IMR-90 (cell line): ENCODE results near the gene LRRC18. TPM values are rescaled to one million over a fixed set of nuclear protein-coding genes. Genes with fewer than 3 reads are reported as not detected.

Experiments
- ATAC-seq: fragments of 200-7000 bp; cut with Tn5 transposase; 2 replicates; pipeline ENCODE4 v1.9.1; 2020; ENCODE audit warnings: low read depth, mild to moderate bottlenecking, moderate library complexity
- BruUV-seq: library from RNA; stranded (reverse); fragments of 400-500 nt; replicated peaks from 2 replicates; lab custom pipeline; 2021; lab: Mats Ljungman, UMichigan
- CTCF ChIA-PET: fragments of 300-600 bp; formaldehyde crosslinking; extraction: SDS; loops from one replicate; lab custom pipeline; 2021; ENCODE audit warnings: antibody characterized with exemption; lab: Yijun Ruan, JAX
- POLR2A ChIA-PET: fragments of 300-600 bp; sonication (Branson Sonifier 250); formaldehyde crosslinking; loops from one replicate; lab custom pipeline; 2022; ENCODE audit warnings: antibody characterized with exemption; ENCODE audit not compliant: unreplicated experiment; lab: Charles Lee
- DNase-seq: peaks from one replicate; pipeline ENCODE4 v3.0.0; 2013
- H2AFZ ChIP-seq: replicated peaks from 2 replicates; pipeline ENCODE3; 2013; ENCODE audit warnings: low read length, mild to moderate bottlenecking; ENCODE audit not compliant: poor library complexity
- H2AK5ac ChIP-seq: 2 replicates; pipeline ENCODE4 v1.6.1; 2013; ENCODE audit warnings: low read depth, low read length, inconsistent platforms
- H2AK9ac ChIP-seq: replicated peaks from 2 replicates; pipeline ENCODE3; 2013; ENCODE audit warnings: mild to moderate bottlenecking, low read depth, low read length, moderate library complexity; ENCODE audit not compliant: poor library complexity
- H2BK120ac ChIP-seq: 2 replicates; pipeline ENCODE4 v1.6.1; 2013; ENCODE audit warnings: low read depth, low read length, inconsistent platforms
- H2BK15ac ChIP-seq: 3 replicates; pipeline ENCODE4 v1.6.1; 2013; ENCODE audit warnings: low read depth, low read length, inconsistent platforms
- H2BK20ac ChIP-seq: 2 replicates; pipeline ENCODE4 v1.6.1; 2013; ENCODE audit warnings: low read depth, mild to moderate bottlenecking, inconsistent platforms, low read length, moderate library complexity
- H2BK5ac ChIP-seq: 2 replicates; pipeline ENCODE4 v1.6.1; 2013; ENCODE audit warnings: mild to moderate bottlenecking, low read depth, low read length, inconsistent platforms; ENCODE audit not compliant: poor library complexity, severe bottlenecking
- H3K14ac ChIP-seq: replicated peaks from 2 replicates; pipeline ENCODE4 v1.6.1; 2013; ENCODE audit warnings: low read depth, low read length, inconsistent platforms
- H3K18ac ChIP-seq: 2 replicates; pipeline ENCODE4 v1.6.1; 2013; ENCODE audit warnings: low read depth, low read length, control low read depth
- H3K23ac ChIP-seq: 2 replicates; pipeline ENCODE4 v1.6.1; 2013; ENCODE audit warnings: low read depth, low read length, inconsistent platforms
- H3K27ac ChIP-seq: 2 replicates; pipeline ENCODE4 v1.5.1; 2013; ENCODE audit warnings: mild to moderate bottlenecking, control low read depth, low read length; ENCODE audit not compliant: insufficient read depth
- H3K27me3 ChIP-seq: 2 replicates; pipeline ENCODE4 v1.6.1; 2013; ENCODE audit warnings: low read length; ENCODE audit not compliant: control insufficient read depth, insufficient read depth
- H3K36me3 ChIP-seq: 2 replicates; pipeline ENCODE4 v1.6.1; 2013; ENCODE audit warnings: low read length, mixed read lengths; ENCODE audit not compliant: control insufficient read depth, insufficient read depth
- H3K4ac ChIP-seq: 2 replicates; pipeline ENCODE4 v1.6.1; 2013; ENCODE audit warnings: low read depth, low read length, inconsistent platforms
- H3K4me1 ChIP-seq: 2 replicates; pipeline ENCODE4 v1.6.1; 2013; ENCODE audit warnings: low read length, mixed read lengths; ENCODE audit not compliant: control insufficient read depth, insufficient read depth
- H3K4me2 ChIP-seq: 2 replicates; pipeline ENCODE4 v1.6.1; 2013; ENCODE audit warnings: low read depth, mild to moderate bottlenecking, control low read depth, low read length, moderate library complexity
- H3K4me3 ChIP-seq: 2 replicates; pipeline ENCODE4 v1.5.1; 2013; ENCODE audit warnings: low read depth, mild to moderate bottlenecking, control low read depth, low read length, moderate library complexity; ENCODE audit not compliant: insufficient read depth
- H3K56ac ChIP-seq: 2 replicates; pipeline ENCODE4 v1.6.1; 2013; ENCODE audit warnings: low read length, inconsistent platforms; ENCODE audit not compliant: insufficient read depth; ENCODE audit errors: extremely low read depth
- H3K79me1 ChIP-seq, 2 experiments: 2 replicates each; pipeline ENCODE4 v1.6.1; 2013; ENCODE audit warnings: low read length in 2 of 2, inconsistent platforms in 1 of 2, low read depth in 1 of 2
- H3K9ac ChIP-seq: 2 replicates; pipeline ENCODE4 v1.6.1; 2013; ENCODE audit warnings: low read depth, low read length, control low read depth
- H3K9me1 ChIP-seq: 2 replicates; pipeline ENCODE4 v1.6.1; 2013; ENCODE audit warnings: low read length, inconsistent platforms; ENCODE audit not compliant: insufficient read depth
- H3K9me3 ChIP-seq: 2 replicates; pipeline ENCODE4 v1.6.1; 2013; ENCODE audit warnings: low read length; ENCODE audit not compliant: control insufficient read depth, insufficient read depth
- H4K20me1 ChIP-seq: 2 replicates; pipeline ENCODE4 v1.6.1; 2013; ENCODE audit warnings: low read length, inconsistent platforms; ENCODE audit not compliant: insufficient read depth
- H4K5ac ChIP-seq: 2 replicates; pipeline ENCODE4 v1.6.1; 2013; ENCODE audit warnings: mild to moderate bottlenecking, low read depth, low read length, control low read depth
- H4K8ac ChIP-seq, 2 experiments: 2 replicates each; pipeline ENCODE4 v1.6.1; 2013; ENCODE audit warnings: low read depth in 2 of 2, low read length in 2 of 2, control low read depth in 1 of 2, inconsistent platforms in 1 of 2
- H4K91ac ChIP-seq: 2 replicates; pipeline ENCODE4 v1.6.1; 2013; ENCODE audit warnings: low read depth, low read length, inconsistent platforms; ENCODE audit not compliant: insufficient read depth
- CTCF ChIP-seq: conservative IDR thresholded peaks from 2 replicates; pipeline ENCODE4 v1.5.1; 2012; ENCODE audit warnings: mild to moderate bottlenecking, low read depth, low read length, improper control_type of control experiment
- FOS ChIP-seq: fragments of 150-350 bp; IDR thresholded peaks from 2 replicates; pipeline ENCODE4 v1.6.1; 2016; ENCODE audit warnings: low read depth, low read length
- MAZ ChIP-seq: IDR thresholded peaks from 2 replicates; pipeline ENCODE4 v1.6.1; 2012; ENCODE audit warnings: low read depth, mild to moderate bottlenecking, low read length, improper control_type of control experiment, moderate library complexity, borderline replicate concordance
- MXI1 ChIP-seq: IDR thresholded peaks from 2 replicates; pipeline ENCODE4 v1.6.1; 2012; ENCODE audit warnings: low read depth, mild to moderate bottlenecking, low read length, moderate library complexity, borderline replicate concordance
- RFX5 ChIP-seq: IDR thresholded peaks from 2 replicates; pipeline ENCODE4 v1.8.0; 2012; ENCODE audit warnings: low read depth, mild to moderate bottlenecking, low read length, moderate library complexity
- WGBS, 2 experiments: methylation state at CpG; one replicate each; pipeline versions ENCODE4 v1.1.5 to v1.1.7; 2013; ENCODE audit warnings: missing lambda C conversion rate in 2 of 2; ENCODE audit not compliant: insufficient read length in 1 of 2; ENCODE audit errors: extremely low coverage in 2 of 2; 5-methylcytosine and 5-hydroxymethylcytosine counted together
- dilution Hi-C: fragments of 300-500 bp; cut with HindIII; formaldehyde crosslinking; loops from one replicate; pipeline ENCODE4 v1.14.3; 2018; ENCODE audit warnings: low sequenced_read_pairs; ENCODE audit not compliant: unreplicated experiment
- in situ Hi-C: fragments of 300-500 bp; cut with MboI; formaldehyde crosslinking; loops from 3 replicates; pipeline ENCODE4 v1.14.3; 2019; ENCODE audit warnings: low sequenced_read_pairs, inconsistent platforms, mixed read lengths
- intact Hi-C: fragments of 100-400 bp; cut with micrococcal nuclease; formaldehyde crosslinking; loops from 2 replicates; pipeline ENCODE4 v1.10.0; 2022
- polyA plus RNA-seq, 3 experiments: library from polyadenylated mRNA; depleted of rRNA; stranded (reverse); fragments of >200 nt; gene quantifications; 2 replicates each; pipeline ENCODE4 v1.2.3, GENCODE V29; 2012; ENCODE audit warnings: low replicate concordance in 1 of 3
- total RNA-seq: library from RNA; depleted of rRNA; stranded (reverse); fragments of >200 nt; gene quantifications from 2 replicates; pipeline ENCODE4 v1.2.3, GENCODE V29; 2012
- TF ChIP-seq, protein P1 (sequence below): fragments of 150-350 bp; IDR thresholded peaks from 2 replicates; pipeline ENCODE4 v1.6.1; 2017; ENCODE audit warnings: mild to moderate bottlenecking, antibody characterized with exemption, low read length, low read depth

LRRC18 gene
- total and polyA plus RNA-seq, 2 of the 4 experiments (the other 2 are of a cell fraction): not detected

DNA sequence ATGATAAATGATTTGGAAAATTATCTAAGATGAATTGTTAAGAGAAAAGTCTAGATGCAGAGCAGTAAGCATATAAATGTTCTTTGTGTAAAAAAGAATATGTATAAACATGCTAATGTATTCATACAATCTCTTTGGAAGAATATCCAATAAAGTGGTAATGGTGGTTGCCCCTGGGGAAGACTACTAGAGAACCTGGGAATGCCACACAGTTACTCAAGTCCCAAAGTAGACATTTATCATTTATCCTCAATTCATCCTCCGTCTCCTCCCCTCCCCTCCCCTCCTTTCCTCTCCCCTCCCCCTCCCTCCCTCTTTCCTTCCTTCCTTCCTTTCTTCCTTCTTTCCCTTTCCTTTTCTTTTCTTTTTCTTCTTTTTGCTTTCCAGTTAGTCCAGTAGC is 51.7 kb downstream of the LRRC18 start:
- no TSS peak for BruUV-seq
- no peak overlapping the region for H3K23ac ChIP-seq
- in situ Hi-C loops: no loop called here

More for the DNA sequence above, 51.7 kb downstream of the LRRC18 start:
- no peak overlapping the region for H3K18ac ChIP-seq
- H3K9ac ChIP-seq: no peak overlapping the region
- no peak overlapping the region for H2BK5ac ChIP-seq
- WGBS, 2 experiments: no CpG with 5 or more reads among the region's 1 CpG
- no peak overlapping the region for H3K4ac ChIP-seq
- H2BK15ac ChIP-seq: no peak overlapping the region
- no peaks in the 10 kb centered on the region for H3K9me1 ChIP-seq
- H4K8ac ChIP-seq: no peak overlapping the region
- ATAC-seq (no peak), DNase-seq (no peak)
- no peak overlapping the region for H4K91ac ChIP-seq
- no peaks in the 10 kb centered on the region for H3K4me1 ChIP-seq
- H4K20me1 ChIP-seq: no peaks in the 10 kb centered on the region
- H2AFZ ChIP-seq: no peak overlapping the region
- no peak overlapping the region for H2BK120ac ChIP-seq
- H3K27ac ChIP-seq: no peak overlapping the region
- no peak overlapping the region for H3K4me3 ChIP-seq
- H3K27me3 ChIP-seq: peaks cover 2% of the 10 kb centered on the region
- dilution Hi-C loops: no loop called here
- no peak overlapping the region for H3K4me2 ChIP-seq
- H2BK20ac ChIP-seq: no peak overlapping the region
- no peaks in the 10 kb centered on the region for H3K9me3 ChIP-seq
- intact Hi-C loops: no loop called here
- no peak overlapping the region for H3K14ac ChIP-seq
- no peak overlapping the region for H2AK9ac ChIP-seq
- H2AK5ac ChIP-seq: no peak overlapping the region
- no peaks in the 10 kb centered on the region for H3K79me1 ChIP-seq
- ChIA-PET CTCF (interaction anchor here (0.6 kb wide), 1 partner anchor 624 kb away, joined by 3 read pairs; no protein-coding TSS in a partner anchor), POLR2A (no interaction called here)
- H3K56ac ChIP-seq: no peak overlapping the region
- no peaks in the 10 kb centered on the region for H3K36me3 ChIP-seq
- TF ChIP-seq RFX5 (no peak), MXI1 (no peak), FOS (no peak), MAZ (no peak), CTCF (no peak)
- TF ChIP-seq, protein P1, sequence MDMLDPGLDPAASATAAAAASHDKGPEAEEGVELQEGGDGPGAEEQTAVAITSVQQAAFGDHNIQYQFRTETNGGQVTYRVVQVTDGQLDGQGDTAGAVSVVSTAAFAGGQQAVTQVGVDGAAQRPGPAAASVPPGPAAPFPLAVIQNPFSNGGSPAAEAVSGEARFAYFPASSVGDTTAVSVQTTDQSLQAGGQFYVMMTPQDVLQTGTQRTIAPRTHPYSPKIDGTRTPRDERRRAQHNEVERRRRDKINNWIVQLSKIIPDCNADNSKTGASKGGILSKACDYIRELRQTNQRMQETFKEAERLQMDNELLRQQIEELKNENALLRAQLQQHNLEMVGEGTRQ: no peak
- H4K5ac ChIP-seq: no peak overlapping the region
